ENCODE results near the gene PGP.

The PGP gene

DNA sequence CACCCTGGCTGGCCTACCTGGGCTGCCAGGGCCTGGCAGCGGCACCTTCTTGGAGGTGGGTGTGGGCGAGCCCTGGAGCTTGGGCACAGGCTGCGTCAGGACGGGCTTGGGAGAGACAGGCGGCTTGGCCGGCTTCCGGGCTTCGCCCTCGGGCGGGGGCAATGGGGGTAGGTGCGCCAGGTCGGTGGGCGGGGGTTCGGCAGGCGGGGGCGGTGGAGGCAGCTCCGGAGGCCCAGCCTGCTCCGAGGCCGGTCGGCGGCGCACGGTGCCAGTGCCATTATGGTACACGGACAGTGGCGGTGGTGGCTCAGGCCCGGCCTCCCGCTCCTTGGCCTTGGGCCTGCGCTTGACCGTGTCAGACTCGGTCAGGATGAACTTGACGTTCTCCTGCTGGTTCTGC, 35.1 kb downstream of the PGP start:
- no peak for DNase-seq

DNA sequence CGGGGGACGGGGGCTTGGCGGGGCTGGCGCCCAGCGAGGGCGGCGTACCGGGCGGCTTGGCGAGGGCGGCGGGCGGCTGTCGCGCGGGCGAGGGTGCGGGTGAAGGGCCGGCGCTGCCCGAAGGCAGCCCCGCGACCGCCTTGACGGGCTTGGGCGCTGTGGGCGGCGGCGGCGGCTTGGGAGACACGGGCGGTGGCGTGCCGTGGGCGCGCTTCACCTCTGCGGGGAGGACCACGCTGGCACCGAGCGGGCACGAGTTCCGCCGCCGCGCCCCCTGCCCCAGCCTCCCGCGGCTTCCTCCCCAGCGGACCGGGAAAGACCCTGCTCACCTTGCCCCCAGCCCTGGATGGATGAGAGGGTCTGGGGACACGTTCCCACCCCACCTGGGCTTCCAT, 35.5 kb downstream of the PGP start:
- DNase-seq, result no peak

DNA sequence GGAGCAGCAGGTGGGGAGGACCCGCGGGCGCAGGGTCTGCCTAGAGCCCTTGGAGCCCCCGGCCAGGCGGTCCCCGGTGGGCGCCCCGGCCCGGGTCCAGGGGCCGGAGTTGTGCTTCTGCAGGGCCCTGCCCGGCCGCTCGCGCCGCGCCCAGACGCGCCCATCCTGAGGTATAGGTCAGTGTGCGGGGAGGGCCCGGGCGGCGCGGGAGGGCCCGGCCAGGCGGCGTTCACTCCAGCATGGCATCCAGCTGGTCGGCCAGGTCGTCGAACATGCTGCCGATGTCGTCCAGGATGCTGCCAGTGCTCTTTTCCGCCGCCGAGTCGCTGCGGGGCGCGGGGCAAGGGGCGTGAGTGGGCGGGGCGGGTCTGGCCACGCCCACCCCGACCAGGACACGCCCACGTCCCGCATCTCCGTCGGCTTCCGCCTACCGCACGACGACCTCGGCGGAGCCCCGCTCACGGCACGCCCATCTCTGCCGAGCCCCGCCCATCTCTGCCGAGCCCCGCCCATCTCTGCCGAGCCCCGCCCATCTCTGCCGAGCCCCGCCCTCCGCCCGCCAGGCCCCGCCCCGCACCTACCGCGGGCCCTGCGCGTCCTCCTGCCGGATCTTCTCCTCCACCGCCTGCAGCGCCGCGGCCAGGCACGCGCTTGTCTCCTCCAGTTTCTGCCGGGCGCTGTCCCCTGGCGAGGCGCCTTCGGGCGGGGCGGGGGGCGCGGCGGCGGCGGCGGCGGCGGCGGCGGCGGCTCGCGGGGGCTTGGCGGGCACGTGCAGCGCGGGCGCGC, 36.1 kb downstream of the PGP start:
- peak; percentile 31 to 51 for DNase-seq

- no peak for DNase-seq
These were observed 37.1 kb downstream of the PGP start for GRCh38 chr16:2177561-2177960.

- no peak for DNase-seq
These were observed 37.5 kb downstream of the PGP start for GRCh38 chr16:2177101-2177500.

DNA sequence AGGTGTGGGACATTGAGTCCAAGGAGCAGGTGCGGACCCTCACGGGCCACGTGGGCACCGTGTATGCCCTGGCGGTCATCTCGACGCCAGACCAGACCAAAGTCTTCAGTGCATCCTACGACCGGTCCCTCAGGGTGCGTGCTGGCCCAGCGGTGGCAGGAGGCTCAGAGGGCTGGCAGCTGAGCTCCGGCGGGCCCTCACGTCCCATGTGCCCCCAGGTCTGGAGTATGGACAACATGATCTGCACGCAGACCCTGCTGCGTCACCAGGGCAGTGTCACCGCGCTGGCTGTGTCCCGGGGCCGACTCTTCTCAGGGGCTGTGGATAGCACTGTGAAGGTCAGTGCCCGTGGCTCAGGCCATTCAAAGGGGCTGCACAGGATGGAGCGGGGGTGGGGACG, 38.6 kb downstream of the PGP start:
- no peak for DNase-seq

DNA sequence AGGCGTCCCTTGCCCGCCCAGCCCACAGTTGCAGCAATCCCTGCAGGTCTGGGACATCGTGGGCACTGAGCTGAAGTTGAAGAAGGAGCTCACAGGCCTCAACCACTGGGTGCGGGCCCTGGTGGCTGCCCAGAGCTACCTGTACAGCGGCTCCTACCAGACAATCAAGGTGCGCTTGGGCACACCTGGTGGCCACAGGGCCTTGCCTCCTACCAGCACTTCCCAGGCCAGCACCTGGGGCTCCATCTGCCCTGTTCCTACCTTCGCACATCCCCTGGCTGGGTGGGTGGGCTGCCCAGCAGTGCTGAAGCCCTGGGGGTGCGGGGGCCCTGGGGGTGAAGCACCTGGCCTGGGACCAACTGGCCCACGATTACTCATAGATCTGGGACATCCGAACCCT, 39.2 kb downstream of the PGP start:
- no peak for DNase-seq

- no peak for DNase-seq
These were observed 40.1 kb downstream of the PGP start for GRCh38 chr16:2174396-2175131.

DNA sequence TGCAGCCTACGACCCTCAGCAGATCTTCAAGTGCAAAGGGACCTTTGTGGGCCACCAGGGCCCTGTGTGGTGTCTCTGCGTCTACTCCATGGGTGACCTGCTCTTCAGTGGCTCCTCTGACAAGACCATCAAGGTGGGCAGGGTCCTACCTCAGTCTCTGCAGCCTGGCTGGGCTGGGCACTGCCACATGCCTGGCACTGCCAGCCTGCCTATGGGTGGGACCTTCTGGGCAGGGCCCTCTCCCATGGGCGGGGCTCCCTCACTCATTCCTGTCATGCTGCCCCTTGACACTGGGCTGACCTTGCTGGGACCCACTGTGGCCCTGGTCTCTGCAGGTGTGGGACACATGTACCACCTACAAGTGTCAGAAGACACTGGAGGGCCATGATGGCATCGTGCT, 40.7 kb downstream of the PGP start:
- no peak for DNase-seq

GRCh38 chr16:2173366-2173765, 41.3 kb downstream of the PGP start:
- no peak for DNase-seq

GRCh38 chr16:2172688-2173335, 41.8 kb downstream of the PGP start:
- no peak for DNase-seq

- DNase-seq, result no peak
These were observed 43.0 kb downstream of the PGP start for GRCh38 chr16:2171601-2172178.

GRCh38 chr16:2170587-2171435, 43.8 kb downstream of the PGP start:
- DNase-seq, result no peak

DNA sequence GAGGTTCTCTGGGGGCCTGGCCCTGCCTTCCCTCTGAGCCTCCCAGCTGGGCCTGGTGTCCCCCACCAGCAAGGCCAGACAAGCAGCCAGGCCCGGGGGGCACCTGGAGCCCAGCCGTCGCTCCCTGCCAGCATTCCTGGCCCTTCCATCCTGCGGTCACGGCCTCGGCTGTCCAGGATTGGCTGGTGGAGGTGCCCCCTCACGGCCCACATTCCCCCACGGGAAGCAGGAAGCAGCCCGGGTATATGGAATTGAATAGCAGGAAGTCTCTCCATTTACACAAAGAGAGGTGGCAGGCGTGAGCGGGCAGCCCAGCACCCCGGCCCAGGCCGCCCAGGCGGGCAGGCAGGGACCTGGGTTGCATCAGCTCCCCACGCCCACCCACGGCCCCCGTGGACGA, 44.6 kb downstream of the PGP start:
- DNase-seq, result no peak

- no peak for DNase-seq
These were observed 47.5 kb downstream of the PGP start for GRCh38 chr16:2167068-2167638.

DNA sequence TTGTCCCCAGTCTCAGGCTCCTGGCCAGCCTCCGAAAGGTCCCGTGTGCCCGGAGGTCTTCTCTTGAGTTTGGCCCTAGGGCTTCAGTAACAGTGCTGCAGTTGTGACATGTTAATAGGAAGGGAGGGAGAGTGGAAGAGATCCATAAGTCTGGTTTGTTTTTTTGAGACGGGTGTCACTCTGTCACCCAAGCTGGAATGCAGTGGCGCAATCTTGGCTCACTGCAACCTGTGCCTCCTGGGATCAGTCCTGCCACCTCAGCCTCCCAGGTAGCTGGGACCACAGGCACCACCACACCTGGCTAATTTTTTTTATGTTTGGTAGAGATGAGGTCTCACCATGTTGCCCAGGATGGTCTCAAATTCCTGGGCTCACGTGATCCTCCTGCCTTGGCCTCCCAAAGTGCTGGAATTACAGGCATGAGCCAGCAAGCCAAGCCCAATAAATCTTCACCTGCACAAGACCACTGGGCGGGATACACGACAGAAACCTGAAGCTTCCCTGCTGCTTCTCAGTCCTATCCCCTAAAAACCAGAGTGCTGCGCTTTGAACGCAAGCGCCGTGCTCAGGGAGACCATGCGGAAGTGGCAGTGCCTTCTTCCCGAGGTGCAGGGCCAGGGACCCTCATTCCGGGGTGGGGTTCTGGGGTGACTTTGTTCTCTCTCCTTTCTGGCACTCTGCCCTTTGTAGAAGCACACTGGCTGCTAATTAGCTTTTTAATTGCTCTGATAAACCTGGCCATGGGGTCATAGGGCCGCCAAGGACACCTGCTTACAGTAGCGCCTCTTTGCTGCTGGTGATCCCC, 48.2 kb downstream of the PGP start:
- no peak for DNase-seq

DNA sequence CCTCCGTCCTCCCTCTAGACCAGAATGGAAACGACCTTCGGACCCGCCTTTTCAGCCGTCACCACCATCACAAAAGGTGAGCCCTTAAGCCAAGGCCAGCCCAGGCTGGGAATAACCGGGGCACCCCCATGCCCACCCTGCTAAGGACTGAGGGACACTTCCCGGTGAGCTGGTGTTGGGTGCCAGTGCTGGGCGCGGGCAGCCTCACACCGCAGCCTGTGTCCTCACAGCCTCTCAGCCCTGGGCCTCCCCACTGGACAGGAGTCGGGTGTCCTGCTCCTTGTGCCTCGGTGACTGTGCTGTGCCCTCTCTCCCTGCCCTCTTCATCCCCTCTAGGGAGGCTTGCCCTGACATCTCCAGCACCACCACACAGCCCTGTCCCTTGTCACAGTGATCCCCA, 48.8 kb downstream of the PGP start:
- DNase-seq, result no peak

- peak in 1 of 2 donors; percentile 31 for DNase-seq
These were observed 51.3 kb downstream of the PGP start for GRCh38 chr16:2163211-2163881.

DNA sequence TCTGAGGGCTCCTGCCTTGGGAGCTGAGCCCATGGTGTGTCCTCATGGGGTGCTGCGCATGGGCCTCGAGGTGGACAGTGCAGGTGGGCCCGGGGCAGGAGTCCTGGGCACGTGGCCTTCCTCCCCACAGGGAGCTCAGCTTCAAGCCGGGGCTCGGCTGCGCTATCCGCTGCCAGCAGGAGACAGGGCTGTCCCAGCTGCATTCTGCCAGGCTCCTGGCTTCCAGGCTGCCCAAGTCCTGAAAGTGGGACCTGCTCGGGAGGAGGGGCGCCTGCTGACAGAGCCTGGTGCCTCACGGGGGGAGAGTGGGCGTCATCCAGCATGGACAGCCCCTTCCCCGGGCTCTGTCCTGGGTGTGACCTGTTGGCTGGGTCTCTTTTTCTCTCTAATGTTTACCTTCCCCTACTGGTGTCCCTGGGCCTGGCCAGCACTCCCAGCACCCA, 51.9 kb downstream of the PGP start:
- no peak for DNase-seq

DNA sequence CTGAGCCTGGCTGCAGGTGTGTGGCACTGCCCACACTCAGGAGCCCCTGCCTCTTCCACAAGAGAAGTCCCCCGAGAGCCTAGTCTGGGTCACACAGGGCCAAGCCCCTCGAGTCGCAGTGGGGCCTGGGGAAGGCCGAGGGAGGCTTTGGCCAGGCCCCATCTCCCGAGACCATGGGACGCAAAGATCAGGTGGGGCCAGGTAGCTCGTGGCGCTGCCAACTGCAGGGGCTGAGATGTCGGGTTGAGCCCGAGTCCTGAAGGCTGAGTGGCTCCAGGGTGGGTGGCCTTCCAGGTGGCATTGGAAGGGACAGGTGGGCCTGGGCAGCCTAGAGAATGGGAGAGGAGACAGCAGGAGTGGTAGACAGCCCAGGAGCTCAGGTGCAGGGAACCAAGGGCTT, 52.7 kb downstream of the PGP start:
- no peak for DNase-seq

Measured in CD4-positive, alpha-beta T cell treated with Interleukin-4 for 1 hour (primary cell).